H1 (cell line): ENCODE results near the gene USH1C. TPM values are rescaled to one million over a fixed set of nuclear protein-coding genes. Genes with fewer than 3 reads are reported as not detected.

ENCODE experiments used
- CTCF ChIA-PET: fragments of 300-600 bp; sonication (Branson Sonifier 250); formaldehyde crosslinking; loops from one replicate; lab custom pipeline; 2021; ENCODE audit not compliant: partially characterized antibody; lab: Charles Lee
- POLR2A ChIA-PET: fragments of 300-600 bp; sonication (Branson Sonifier 250); formaldehyde crosslinking; loops from one replicate; lab custom pipeline; 2021; ENCODE audit warnings: inconsistent platforms; ENCODE audit not compliant: partially characterized antibody; lab: Charles Lee
- DNase-seq, 2 experiments: peaks; one replicate each; pipeline versions ENCODE4 v3.0.0 to v3.0.0-alpha.2; 2010 to 2022; ENCODE audit warnings: low spot score in 2 of 2, low read depth in 1 of 2, mixed read lengths in 1 of 2
- FAIRE-seq: peaks from 2 replicates; lab custom pipeline; 2011; peaks lifted over from hg19 to GRCh38; lab: Jason Lieb, UNC
- H2AFZ ChIP-seq: 2 replicates; pipeline ENCODE4 v1.8.1; 2012; ENCODE audit warnings: low read length, inconsistent platforms
- H2AK5ac ChIP-seq: 2 replicates; pipeline ENCODE4 v1.6.1; 2013; ENCODE audit warnings: low read depth, low read length
- H2BK120ac ChIP-seq: replicated peaks from 2 replicates; pipeline ENCODE3; 2013; ENCODE audit warnings: low read depth, low read length, inconsistent platforms
- H2BK12ac ChIP-seq: 2 replicates; pipeline ENCODE4 v1.6.1; 2013; ENCODE audit warnings: low read depth, low read length
- H2BK15ac ChIP-seq: 2 replicates; pipeline ENCODE4 v1.6.1; 2013; ENCODE audit warnings: low read length
- H2BK20ac ChIP-seq: 2 replicates; pipeline ENCODE4 v1.6.1; 2013; ENCODE audit warnings: low read length
- H2BK5ac ChIP-seq: 2 replicates; pipeline ENCODE4 v1.6.1; 2013; ENCODE audit warnings: low read depth, low read length
- H3K14ac ChIP-seq: 2 replicates; pipeline ENCODE4 v1.6.1; 2013; ENCODE audit warnings: inconsistent platforms; ENCODE audit not compliant: insufficient read length
- H3K18ac ChIP-seq: 2 replicates; pipeline ENCODE4 v1.6.1; 2013; ENCODE audit warnings: low read length; ENCODE audit errors: extremely low read depth
- H3K23ac ChIP-seq: 2 replicates; pipeline ENCODE4 v1.6.1; 2013; ENCODE audit warnings: inconsistent platforms; ENCODE audit not compliant: insufficient read length
- H3K23me2 ChIP-seq: 2 replicates; pipeline ENCODE4 v1.6.1; 2013; ENCODE audit warnings: low read depth, low read length
- H3K27ac ChIP-seq: 2 replicates; pipeline ENCODE4 v1.6.1; 2011; ENCODE audit warnings: low read depth, low read length, inconsistent platforms
- H3K27me3 ChIP-seq, 4 experiments: replicated peaks in 1 of 4; 1 replicate in 1 of 4; 2 replicates in 3 of 4; pipeline versions ENCODE4 v1.6.1 to v1.8.1; 2011 to 2013; ENCODE audit warnings: low read length in 3 of 4, mild to moderate bottlenecking in 3 of 4, inconsistent platforms in 2 of 4, mixed read lengths in 2 of 4, moderate library complexity in 1 of 4; ENCODE audit not compliant: control insufficient read depth in 3 of 4, insufficient read depth in 3 of 4; ENCODE audit errors: extremely low read depth in 1 of 4
- H3K36me3 ChIP-seq, 4 experiments: 2 replicates each; pipeline versions ENCODE4 v1.6.1 to v1.8.1; 2011 to 2013; ENCODE audit warnings: mild to moderate bottlenecking in 4 of 4, low read length in 3 of 4, moderate library complexity in 2 of 4, control low read depth in 1 of 4, inconsistent platforms in 1 of 4; ENCODE audit not compliant: insufficient read depth in 4 of 4, control insufficient read depth in 2 of 4
- H3K4ac ChIP-seq: replicated peaks from 2 replicates; pipeline ENCODE3; 2013; ENCODE audit warnings: low read length, low read depth, mixed read lengths, inconsistent platforms; ENCODE audit not compliant: insufficient read length
- H3K4me1 ChIP-seq, 4 experiments: replicated peaks in 1 of 4; 1 replicate in 1 of 4; 2 replicates in 3 of 4; pipeline versions ENCODE4 v1.6.1 to v1.8.1; 2011 to 2013; ENCODE audit warnings: low read length in 3 of 4, inconsistent platforms in 2 of 4, mixed read lengths in 1 of 4; ENCODE audit not compliant: insufficient read depth in 4 of 4, control insufficient read depth in 3 of 4
- H3K4me2 ChIP-seq, 2 experiments: 2 replicates each; pipeline versions ENCODE4 v1.6.1 to v1.8.1; 2011 to 2013; ENCODE audit warnings: low read depth in 2 of 2, low read length in 2 of 2, control low read depth in 1 of 2, inconsistent platforms in 1 of 2, mild to moderate bottlenecking in 1 of 2; ENCODE audit not compliant: insufficient read depth in 1 of 2
- H3K4me3 ChIP-seq, 4 experiments: fragments of 200-600, 300-600 bp in 1 of 4; sonication (generic), shearing (Covaris generic), sonication (Bioruptor Twin) in 1 of 4; 2 replicates each; pipeline versions ENCODE4 v1.5.1 to v1.8.1; 2011 to 2016; ENCODE audit warnings: low read length in 4 of 4, low read depth in 3 of 4, control low read depth in 2 of 4, inconsistent platforms in 2 of 4, mild to moderate bottlenecking in 2 of 4, mixed read lengths in 1 of 4, moderate library complexity in 1 of 4; ENCODE audit not compliant: insufficient read depth in 2 of 4; ENCODE audit errors: extremely low read depth in 1 of 4
- H3K56ac ChIP-seq: replicated peaks from 2 replicates; pipeline ENCODE3; 2013; ENCODE audit warnings: low read depth, mild to moderate bottlenecking, mixed read lengths, low read length, inconsistent platforms; ENCODE audit not compliant: insufficient read length
- H3K79me1 ChIP-seq: 2 replicates; pipeline ENCODE4 v1.6.1; 2013; ENCODE audit warnings: low read depth, low read length, control low read depth
- H3K79me2 ChIP-seq, 2 experiments: 2 replicates each; pipeline versions ENCODE4 v1.6.1 to v1.8.1; 2012 to 2013; ENCODE audit warnings: low read length in 2 of 2, mild to moderate bottlenecking in 2 of 2, inconsistent platforms in 1 of 2; ENCODE audit not compliant: insufficient read depth in 2 of 2, control insufficient read depth in 1 of 2
- H3K9ac ChIP-seq, 4 experiments: replicated peaks in 1 of 4; 1 replicate in 1 of 4; 2 replicates in 3 of 4; pipeline versions ENCODE4 v1.6.1 to v1.8.1; 2011 to 2013; ENCODE audit warnings: low read depth in 3 of 4, low read length in 3 of 4, control low read depth in 2 of 4, mild to moderate bottlenecking in 2 of 4, moderate library complexity in 2 of 4, inconsistent platforms in 1 of 4; ENCODE audit errors: extremely low read depth in 1 of 4
- H3K9me3 ChIP-seq, 2 experiments: 2 replicates each; pipeline versions ENCODE4 v1.6.1 to v1.8.1; 2012 to 2013; ENCODE audit warnings: mild to moderate bottlenecking in 2 of 2, moderate library complexity in 2 of 2, control low read depth in 1 of 2, inconsistent platforms in 1 of 2, low read depth in 1 of 2, low read length in 1 of 2, mixed read lengths in 1 of 2; ENCODE audit not compliant: insufficient read depth in 2 of 2
- H4K20me1 ChIP-seq, 2 experiments: replicated peaks in 1 of 2; 2 replicates each; pipeline versions ENCODE3 to v1.8.1; 2011 to 2013; ENCODE audit warnings: inconsistent platforms in 2 of 2, low read length in 2 of 2, mild to moderate bottlenecking in 1 of 2; ENCODE audit not compliant: insufficient read depth in 2 of 2, control insufficient read depth in 1 of 2
- H4K5ac ChIP-seq: 2 replicates; pipeline ENCODE4 v1.6.1; 2013; ENCODE audit warnings: low read length, low read depth, mixed read lengths, inconsistent platforms; ENCODE audit not compliant: insufficient read length
- H4K8ac ChIP-seq: 2 replicates; pipeline ENCODE4 v1.8.0; 2013; ENCODE audit warnings: mild to moderate bottlenecking, moderate library complexity, low read length, inconsistent platforms; ENCODE audit not compliant: insufficient read depth; ENCODE audit errors: extremely low read depth
- H4K91ac ChIP-seq: replicated peaks from 2 replicates; pipeline ENCODE3; 2013; ENCODE audit warnings: low read length, mixed read lengths, inconsistent platforms; ENCODE audit not compliant: insufficient read length
- E2F6 ChIP-seq: IDR thresholded peaks from 2 replicates; pipeline ENCODE4 v1.6.1; 2012; ENCODE audit warnings: inconsistent platforms
- HDAC2 ChIP-seq, 2 experiments: fragments of 300-600 bp in 1 of 2; sonication (generic) in 1 of 2; IDR thresholded peaks; 2 replicates each; pipeline ENCODE4 v1.6.1; 2011 to 2012; ENCODE audit warnings: low read depth in 2 of 2, low read length in 2 of 2, mild to moderate bottlenecking in 2 of 2, moderate library complexity in 2 of 2, borderline replicate concordance in 1 of 2, inconsistent platforms in 1 of 2
- NANOG ChIP-seq: IDR thresholded peaks from 2 replicates; pipeline ENCODE4 v1.6.1; 2011; ENCODE audit warnings: low read length, low read depth, mild to moderate bottlenecking, inconsistent platforms; ENCODE audit not compliant: insufficient read depth, poor library complexity, severe bottlenecking
- RAD21 ChIP-seq, 2 experiments: IDR thresholded peaks in 1 of 2; conservative IDR thresholded peaks in 1 of 2; 2 replicates each; pipeline ENCODE4 v1.6.1; 2011; ENCODE audit warnings: low read depth in 2 of 2, low read length in 2 of 2, improper control_type of control experiment in 1 of 2, inconsistent platforms in 1 of 2, mild to moderate bottlenecking in 1 of 2, moderate library complexity in 1 of 2
- RNF2 ChIP-seq: fragments of 200-900, 300-1000 bp; sonication (generic); IDR thresholded peaks from 2 replicates; pipeline ENCODE4 v1.7.1; 2016; ENCODE audit warnings: borderline replicate concordance, low read depth, mild to moderate bottlenecking, antibody characterized with exemption, low read length; ENCODE audit not compliant: poor library complexity, severe bottlenecking; ENCODE audit errors: missing control alignments
- RXRA ChIP-seq: IDR thresholded peaks from 2 replicates; pipeline ENCODE4 v1.6.1; 2011; ENCODE audit warnings: low read depth, mild to moderate bottlenecking, low read length, moderate library complexity; ENCODE audit not compliant: insufficient read depth
- SP1 ChIP-seq: IDR thresholded peaks from 2 replicates; pipeline ENCODE4 v1.6.1; 2011; ENCODE audit warnings: low read depth, low read length
- SRF ChIP-seq: IDR thresholded peaks from 2 replicates; pipeline ENCODE4 v1.6.1; 2011; ENCODE audit warnings: mild to moderate bottlenecking, low read depth, low read length, moderate library complexity
- TCF12 ChIP-seq: IDR thresholded peaks from 2 replicates; pipeline ENCODE4 v1.6.1; 2011; ENCODE audit warnings: low read depth, mild to moderate bottlenecking, low read length
- WGBS, 2 experiments: shearing (Covaris generic) in 1 of 2; methylation state at CpG; one replicate each; pipeline versions ENCODE4 v1.1.6 to v1.1.7; 2013 to 2015; ENCODE audit warnings: low lambda C conversion rate in 2 of 2, mixed read lengths in 2 of 2, inconsistent platforms in 1 of 2, low coverage in 1 of 2, missing lambda C conversion rate in 1 of 2; ENCODE audit not compliant: insufficient replicate concordance in 2 of 2, insufficient coverage in 1 of 2, insufficient read length in 1 of 2; ENCODE audit errors: extremely low coverage in 1 of 2, missing lambda C conversion rate in 1 of 2; 5-methylcytosine and 5-hydroxymethylcytosine counted together
- polyA plus RNA-seq, 7 experiments: library from polyadenylated mRNA; depleted of rRNA in 3 of 7; stranded (reverse) in 5 of 7; unstranded in 2 of 7; fragments of >200 nt in 5 of 7; fragments of 200-250 nt in 2 of 7; gene quantifications; 1 replicate in 5 of 7; 2 replicates in 1 of 7; 4 replicates in 1 of 7; pipeline versions ENCODE4 v1.2.1 to v1.2.3, GENCODE V29; 2011 to 2013; ENCODE audit warnings: missing spikeins in 2 of 7, mixed read lengths in 2 of 7
- total RNA-seq: library from RNA; stranded (reverse); fragmentation: NEBNext Ultra II Directional; extraction: Animal tissue kit (Norgen Biotek cat#: 25700); gene quantifications from 2 replicates; pipeline ENCODE4 v1.2.1, GENCODE V29; 2021

Gene USH1C
- total and polyA plus RNA-seq, 2 of the 8 experiments (the other 6 are each of a cell fraction or from before 2014, with no cell fraction given), result 1.3 to 1.6 TPM

GRCh38 chr11:17546240-17546639 is 2.0 kb upstream of the USH1C start:
- H3K27me3 ChIP-seq, result peaks cover 0 to 24% (median 8%) of the 10 kb centered on the region in 4 experiments; a peak in 4 of 7 replicates
- no peak overlapping the region for H2BK15ac ChIP-seq
- H4K20me1 ChIP-seq, result no peaks in the 10 kb centered on the region
- H4K91ac ChIP-seq, result no peak overlapping the region
- peak overlapping the region in 1 of 2 experiments; percentile 48; a peak in 1 of 4 replicates for H3K4me2 ChIP-seq
- ChIA-PET POLR2A (interaction anchor here (0.8 to 1.1 kb wide), 2 partner anchors 33 to 48 kb away, joined by 3 to 4 read pairs; no protein-coding TSS in a partner anchor), CTCF (interaction anchor here (0.8 to 9.4 kb wide), 9 partner anchors 15 to 279 kb away, joined by 3 to 98 read pairs (median 7); partner anchors contain the start of gene KCNJ11)
- peaks cover 6 to 20% (median 9%) of the 10 kb centered on the region in 4 experiments for H3K4me1 ChIP-seq
- FAIRE-seq, result no peak
- no peaks in the 10 kb centered on the region for H3K79me2 ChIP-seq
- WGBS, 2 experiments, result 89% methylated on average over 2 of the region's 2 CpGs; no CpG with 5 or more reads in 1 of the 2 experiments
- no peak overlapping the region for H2BK12ac ChIP-seq
- no peaks in the 10 kb centered on the region for H3K9me3 ChIP-seq
- no peak for DNase-seq
- H3K4ac ChIP-seq, result no peak overlapping the region
- H4K5ac ChIP-seq, result no peak overlapping the region
- no peaks in the 10 kb centered on the region for H3K36me3 ChIP-seq
- H3K79me1 ChIP-seq, result no peaks in the 10 kb centered on the region
- no peak overlapping the region for H2AK5ac ChIP-seq
- no peak overlapping the region for H3K56ac ChIP-seq
- H2BK20ac ChIP-seq, result no peak overlapping the region
- no peak overlapping the region for H2BK120ac ChIP-seq
- no peak overlapping the region for H3K4me3 ChIP-seq
- no peak overlapping the region for H2BK5ac ChIP-seq
- H3K18ac ChIP-seq, result no peak overlapping the region
- H3K9ac ChIP-seq, result no peak overlapping the region
- no peak overlapping the region for H2AFZ ChIP-seq
- H3K23me2 ChIP-seq, result peaks cover 10% of the 10 kb centered on the region
- H3K27ac ChIP-seq, result no peak overlapping the region
- H3K14ac ChIP-seq, result no peak overlapping the region
- H3K23ac ChIP-seq, result no peak overlapping the region
- no peak overlapping the region for H4K8ac ChIP-seq
- TF ChIP-seq RNF2, result no peak
- TF ChIP-seq HDAC2 (IDR thresholded peaks at IDR 0.05; ENCODE audit: borderline replicate concordance in 1 of 2, low read depth in 2 of 2, low read length in 2 of 2), result no peak
- TF ChIP-seq SP1, result no peak
- no peak for TF ChIP-seq RAD21 (IDR thresholded peaks at IDR 0.05 in 1 of 2, conservative IDR thresholded peaks at IDR 0.05 in 1 of 2; ENCODE audit: low read depth in 2 of 2, low read length in 2 of 2)
- TF ChIP-seq SRF, result no peak
- TF ChIP-seq RXRA, result no peak
- no peak for TF ChIP-seq E2F6
- no peak for TF ChIP-seq NANOG
- TF ChIP-seq TCF12, result no peak
